Testis (tissue), 3 donors: ENCODE data around the gene THAP10. TPM values are rescaled to one million over a fixed set of nuclear protein-coding genes. Genes with fewer than 3 reads are reported as not detected.
A peak's percentile ranks its signal among the peaks of the same experiment; 100 is the strongest.
"Not testable (repeated sequence)": the region's sequence is repeated elsewhere in the genome, so short reads cannot be mapped to it uniquely, and the experiment has no call there.

Experiments used
- DNase-seq: peaks from one replicate; pipeline ENCODE4 v3.0.0-alpha.2; 2019
- H3K27ac ChIP-seq, 2 donors: fragments of 200-600 bp; sonication (generic); one replicate each; pipeline ENCODE4 v1.5.1; 2019
- H3K27me3 ChIP-seq: fragments of 200-600 bp; sonication (generic); one replicate; pipeline ENCODE4 v1.5.1; 2019
- H3K36me3 ChIP-seq: fragments of 200-600 bp; sonication (generic); one replicate; pipeline ENCODE4 v1.5.1; 2017; ENCODE audit warnings: low read depth; ENCODE audit errors: missing control alignments
- H3K4me1 ChIP-seq: fragments of 200-600 bp; sonication (generic); one replicate; pipeline ENCODE4 v1.5.1; 2019
- H3K4me3 ChIP-seq, 2 donors: fragments of 200-600 bp; sonication (generic); one replicate each; pipeline ENCODE4 v1.5.1; 2017 to 2019
- H3K9me3 ChIP-seq: fragments of 200-600 bp; sonication (generic); one replicate; pipeline ENCODE4 v1.5.1; 2017
- CTCF ChIP-seq, 3 experiments: fragments of 450-650 bp in 2 of 3; fragments of 200-600 bp in 1 of 3; sonication (generic) in 1 of 3; IDR thresholded peaks; one replicate each; pipeline ENCODE4 v1.5.1; 2016 to 2019; ENCODE audit warnings: antibody characterized with exemption in 3 of 3, mild to moderate bottlenecking in 2 of 3, moderate library complexity in 1 of 3
- POLR2A ChIP-seq: fragments of 450-650 bp; IDR thresholded peaks from one replicate; pipeline ENCODE4 v1.6.1; 2017; ENCODE audit warnings: antibody characterized with exemption, mild to moderate bottlenecking, moderate library complexity
- WGBS, 2 donors: methylation state at CpG; one replicate each; pipeline ENCODE4 v1.1.5; 2018; 5-methylcytosine and 5-hydroxymethylcytosine counted together
- intact Hi-C: fragments of 100-400 bp; cut with DNase I; formaldehyde crosslinking; loops from one replicate; pipeline ENCODE4 v1.15.1; 2023; ENCODE audit warnings: low total_unique reads
- polyA plus RNA-seq: library from polyadenylated mRNA; stranded (reverse); fragments of 350-450 nt; fragmentation: Illumina TruSeq; extraction: RNeasy Lipid Tissue Mini Kit (QIAGEN cat#74804); gene quantifications from one replicate; pipeline ENCODE4 v1.2.3, GENCODE V29; 2014; ENCODE audit warnings: low read depth, low replicate concordance; ENCODE audit not compliant: insufficient read depth
- total RNA-seq, 2 donors: library from RNA; depleted of rRNA; stranded (reverse); fragments of >200 nt; gene quantifications; one replicate each; pipeline ENCODE4 v1.2.3, GENCODE V29; 2016

THAP10 gene
- total and polyA plus RNA-seq, 3 donors from 2014 or later: 4.5 to 6.5 (median 6.1) TPM

DNA sequence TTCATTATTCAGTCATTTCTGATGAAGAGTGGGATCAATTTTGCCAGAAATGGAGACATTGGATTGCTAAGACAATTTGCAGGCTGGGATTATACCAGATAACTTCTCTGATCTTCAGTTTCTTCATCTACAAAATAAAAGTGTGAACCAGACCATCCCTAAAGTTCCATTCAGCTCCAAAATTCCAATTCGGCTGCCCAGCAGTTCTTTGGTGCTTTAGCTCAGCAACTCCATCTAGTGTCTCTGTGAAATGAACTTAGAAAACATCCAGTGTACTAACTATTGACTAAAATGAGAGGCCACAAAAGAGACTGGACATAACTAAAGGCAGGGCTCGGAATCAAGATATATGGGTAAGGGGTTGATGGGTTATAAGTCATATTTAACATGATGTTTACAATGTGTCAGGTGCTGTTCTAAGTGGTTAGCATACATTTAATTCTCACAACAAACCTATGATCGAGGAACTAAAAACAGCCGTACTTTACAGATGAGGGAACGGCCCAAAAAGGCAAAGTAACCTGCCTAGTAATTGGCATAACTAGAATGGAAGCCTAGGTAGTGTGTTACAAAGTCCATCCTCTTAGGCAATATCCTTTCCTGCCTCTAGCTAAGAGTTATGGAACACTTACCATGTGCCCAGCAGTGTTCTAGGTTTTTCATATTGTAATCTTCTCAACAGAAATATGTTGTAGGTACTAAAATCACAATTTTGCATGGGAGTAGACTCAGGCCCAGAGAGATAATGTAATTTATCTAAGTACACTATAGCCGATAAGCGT lies 17.0 kb downstream of the THAP10 start:
- H3K36me3 ChIP-seq: no peaks in the 10 kb centered on the region
- peak in 2 of 3 experiments; percentile 28 to 43 for TF ChIP-seq CTCF (IDR thresholded peaks at IDR 0.05)
- TF ChIP-seq POLR2A: no peak
- H3K27ac ChIP-seq: no peak overlapping the region
- no peaks in the 10 kb centered on the region for H3K27me3 ChIP-seq
- intact Hi-C loops: no loop called here
- H3K9me3 ChIP-seq: no peaks in the 10 kb centered on the region
- H3K4me1 ChIP-seq: no peaks in the 10 kb centered on the region
- 76 to 79% methylated on average over 7 of the region's 7 CpGs for whole genome bisulfite sequencing, 2 donors
- no peak overlapping the region for H3K4me3 ChIP-seq
- no peak for DNase-seq

- Histone ChIP-seq H3K4me1 (no peaks in the 10 kb centered on the region), H3K9me3 (no peaks in the 10 kb centered on the region), H3K27me3 (no peaks in the 10 kb centered on the region), H3K4me3 (no peak overlapping the region), H3K27ac (no peak overlapping the region), H3K36me3 (no peaks in the 10 kb centered on the region)
- TF ChIP-seq CTCF (IDR thresholded peaks at IDR 0.05) (no peak), POLR2A (no peak)
- DNase-seq: no peak
- 94 to 95% methylated on average over 2 of the region's 2 CpGs for WGBS, 2 donors
- intact Hi-C loops: no loop called here
These were observed 18.8 kb downstream of the THAP10 start for GRCh38 chr15:70873232-70874054.

DNA sequence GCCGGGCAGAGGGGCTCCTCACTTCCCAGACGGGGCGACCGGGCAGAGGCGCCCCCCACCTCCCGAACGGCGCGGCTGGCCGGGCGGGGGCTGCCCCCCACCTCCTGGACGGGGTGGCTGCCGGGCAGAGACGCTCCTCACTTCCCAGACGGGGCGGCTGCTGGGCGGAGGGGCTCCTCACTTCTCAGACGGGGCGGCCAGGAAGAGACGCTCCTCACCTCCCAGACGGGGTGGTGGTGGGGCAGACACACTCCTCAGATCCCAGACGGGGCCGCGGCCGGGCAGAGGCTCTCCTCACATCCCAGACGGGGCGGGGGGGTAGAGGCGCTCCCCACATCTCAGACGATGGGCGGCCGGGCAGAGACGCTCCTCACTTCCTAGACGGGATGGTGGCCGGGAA lies 20.7 kb downstream of the THAP10 start:
- H3K27ac ChIP-seq, DNase-seq, intact Hi-C loops, H3K9me3 ChIP-seq, H3K36me3 ChIP-seq, H3K27me3 ChIP-seq, H3K4me1 ChIP-seq: not testable (repeated sequence)
- WGBS, 2 donors: 67% methylated on average over 34 of the region's 34 CpGs; no CpG with 5 or more reads in 1 of the 2 donors
- H3K4me3 ChIP-seq: peak overlapping the region in 1 of 2 donors; percentile 22

- Histone ChIP-seq H3K9me3 (no peaks in the 10 kb centered on the region), H3K27me3 (no peaks in the 10 kb centered on the region), H3K4me1 (no peaks in the 10 kb centered on the region), H3K36me3 (no peaks in the 10 kb centered on the region), H3K27ac (peak overlapping the region in 1 of 2 donors; percentile 25), H3K4me3 (no peak overlapping the region)
- TF ChIP-seq CTCF (IDR thresholded peaks at IDR 0.05) (no peak), POLR2A (no peak)
- intact Hi-C loops: no loop called here
- no peak for DNase-seq
These were observed 22.2 kb downstream of the THAP10 start for GRCh38 chr15:70870051-70870450.

DNA sequence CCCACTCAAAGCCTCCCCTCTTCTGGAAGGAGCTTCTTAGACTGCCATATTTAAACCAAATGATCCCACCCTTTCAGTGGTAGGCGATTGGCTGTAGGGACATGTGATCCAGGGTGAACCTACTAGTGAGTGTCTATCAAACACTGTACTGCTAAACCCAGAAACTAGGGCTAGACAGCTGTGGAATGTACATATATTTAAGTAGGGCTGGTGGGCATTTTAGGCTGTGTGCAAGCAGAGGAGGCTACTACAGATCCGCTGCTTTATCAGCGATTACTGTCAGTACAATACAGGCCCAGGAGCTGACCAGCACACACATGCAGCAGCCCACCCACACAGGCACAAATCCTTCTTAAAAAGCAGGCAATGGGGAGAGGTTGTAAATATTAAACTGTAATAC lies 22.9 kb downstream of the THAP10 start:
- Histone ChIP-seq H3K36me3 (no peaks in the 10 kb centered on the region), H3K9me3 (no peaks in the 10 kb centered on the region), H3K27ac (peak overlapping the region in 1 of 2 donors; percentile 57), H3K4me1 (no peaks in the 10 kb centered on the region), H3K27me3 (no peaks in the 10 kb centered on the region), H3K4me3 (no peak overlapping the region)
- no peak for DNase-seq
- 42 to 50% methylated on average over 3 of the region's 3 CpGs for WGBS, 2 donors
- no peak for TF ChIP-seq CTCF (IDR thresholded peaks at IDR 0.05)
- TF ChIP-seq POLR2A: no peak
- intact Hi-C loops: no loop called here
